NCI-H2081 treated with DMSO at 0.1 percent for 48 hours (cell line): ENCODE data around the gene FOXJ1.

ENCODE experiments used
- DNase-seq: peaks from one replicate; lab custom pipeline; 2025; lab: John Stamatoyannopoulos, UW

The FOXJ1 gene

GRCh38 chr17:76160896-76161528 is 20.0 kb upstream of the FOXJ1 start:
- no peak for DNase-seq

GRCh38 chr17:76159157-76159556 is 18.1 kb upstream of the FOXJ1 start:
- no peak for DNase-seq

- DNase-seq: no peak
Measured at GRCh38 chr17:76157759-76158158, 16.7 kb upstream of the FOXJ1 start.

- no peak for DNase-seq
Measured at GRCh38 chr17:76156662-76156991, 15.6 kb upstream of the FOXJ1 start.

GRCh38 chr17:76155988-76156661 is 15.1 kb upstream of the FOXJ1 start:
- no peak for DNase-seq

- DNase-seq: no peak
Measured at GRCh38 chr17:76154936-76155845, 14.1 kb upstream of the FOXJ1 start.

GRCh38 chr17:76154292-76154691 is 13.2 kb upstream of the FOXJ1 start:
- DNase-seq: no peak

GRCh38 chr17:76153640-76154039 is 12.6 kb upstream of the FOXJ1 start:
- no peak for DNase-seq

- DNase-seq: no peak
Measured at GRCh38 chr17:76153202-76153601, 12.2 kb upstream of the FOXJ1 start.

- DNase-seq: no peak
Measured at GRCh38 chr17:76152591-76152990, 11.5 kb upstream of the FOXJ1 start.

GRCh38 chr17:76151896-76152454 is 10.9 kb upstream of the FOXJ1 start:
- no peak for DNase-seq

- no peak for DNase-seq
Measured at GRCh38 chr17:76150712-76151622, 9.9 kb upstream of the FOXJ1 start.

- DNase-seq: no peak
Measured at GRCh38 chr17:76149214-76149613, 8.2 kb upstream of the FOXJ1 start.

- no peak for DNase-seq
Measured at GRCh38 chr17:76148015-76148326, 6.9 kb upstream of the FOXJ1 start.

GRCh38 chr17:76147211-76148014 is 6.4 kb upstream of the FOXJ1 start:
- peak; percentile 45 for DNase-seq

GRCh38 chr17:76146053-76146851 is 5.2 kb upstream of the FOXJ1 start:
- no peak for DNase-seq

- DNase-seq: peak; percentile 34
Measured at GRCh38 chr17:76145231-76146052, 4.4 kb upstream of the FOXJ1 start.

- no peak for DNase-seq
Measured at GRCh38 chr17:76142585-76143041, 1.6 kb upstream of the FOXJ1 start.

GRCh38 chr17:76142039-76142584 is 1.1 kb upstream of the FOXJ1 start:
- no peak for DNase-seq
